GM12873 (cell line): ENCODE measurements around the gene SLC18A2.

Experiments
- CTCF ChIP-seq: IDR thresholded peaks from 2 replicates; pipeline ENCODE4 v1.5.1; 2012; ENCODE audit warnings: low read depth, mild to moderate bottlenecking, moderate library complexity, low read length, control low read depth; ENCODE audit not compliant: insufficient read depth; ENCODE audit errors: missing control alignments

The SLC18A2 gene

GRCh38 chr10:117324367-117324766 lies 83.5 kb downstream of the SLC18A2 start:
- TF ChIP-seq CTCF = no peak

GRCh38 chr10:117327262-117327661 lies 86.3 kb downstream of the SLC18A2 start:
- no peak for TF ChIP-seq CTCF
